Breast epithelium (tissue), 4 donors: Measurements from ENCODE around the gene RNF224. TPM values are rescaled to one million over a fixed set of nuclear protein-coding genes. Genes with fewer than 3 reads are reported as not detected.
A peak's percentile ranks its signal among the peaks of the same experiment; 100 is the strongest.

Source experiments
- DNase-seq, 2 donors: peaks; one replicate each; pipeline ENCODE4 v3.0.0-alpha.2; 2019; ENCODE audit warnings: low spot score in 2 of 2
- H3K27ac ChIP-seq, 2 donors: fragments of 200-600 bp; sonication (generic) in 1 of 2; one replicate each; pipeline ENCODE4 v1.5.1; 2016 to 2019; ENCODE audit warnings: mild to moderate bottlenecking in 1 of 2
- H3K27me3 ChIP-seq, 2 donors: fragments of 200-600 bp; sonication (generic) in 1 of 2; one replicate each; pipeline versions ENCODE4 v1.5.1 to v1.6.0; 2017 to 2019; ENCODE audit warnings: control low read depth in 1 of 2, mild to moderate bottlenecking in 1 of 2
- H3K36me3 ChIP-seq: fragments of 200-600 bp; one replicate; pipeline ENCODE4 v1.5.1; 2019
- H3K4me1 ChIP-seq, 2 donors: fragments of 200-600 bp; sonication (generic); one replicate each; pipeline ENCODE4 v1.5.1; 2016 to 2019; ENCODE audit warnings: control low read depth in 1 of 2
- H3K4me3 ChIP-seq, 3 donors: fragments of 200-600 bp; sonication (generic); 1 replicate in 2 of 3; 2 replicates in 1 of 3; pipeline ENCODE4 v1.5.1; 2016 to 2019; ENCODE audit warnings: mild to moderate bottlenecking in 3 of 3, moderate library complexity in 2 of 3
- H3K9me3 ChIP-seq, 2 donors: fragments of 200-600 bp; sonication (generic) in 1 of 2; one replicate each; pipeline ENCODE4 v1.5.1; 2016 to 2019; ENCODE audit warnings: control low read depth in 1 of 2
- CTCF ChIP-seq, 3 donors: fragments of 450-650 bp; IDR thresholded peaks; one replicate each; pipeline ENCODE4 v1.5.1; 2016 to 2017; ENCODE audit warnings: antibody characterized with exemption in 3 of 3, mild to moderate bottlenecking in 3 of 3, moderate library complexity in 3 of 3
- POLR2A ChIP-seq: fragments of 450-650 bp; IDR thresholded peaks from one replicate; pipeline ENCODE4 v1.6.1; 2016; ENCODE audit warnings: antibody characterized with exemption, mild to moderate bottlenecking, moderate library complexity
- POLR2AphosphoS5 ChIP-seq, 3 donors: sonication (generic); formaldehyde crosslinking; IDR thresholded peaks; one replicate each; pipeline ENCODE4 v1.6.1; 2017; ENCODE audit warnings: antibody characterized with exemption in 3 of 3
- intact Hi-C: fragments of 100-400 bp; cut with DNase I; formaldehyde crosslinking; loops from one replicate; pipeline ENCODE4 v1.15.1; 2023; ENCODE audit warnings: low total_unique reads
- total RNA-seq, 3 donors: library from RNA; depleted of rRNA; stranded (reverse); fragments of >200 nt; gene quantifications; one replicate each; pipeline ENCODE4 v1.1.0, GENCODE V29; 2016

Gene RNF224
- total RNA-seq, 3 donors from 2014 or later, result 0.29 TPM; not detected in 2

GRCh38 chr9:137185921-137186320, 41.4 kb upstream of the RNF224 start:
- Histone ChIP-seq H3K27ac (no peak overlapping the region), H3K27me3 (no peaks in the 10 kb centered on the region), H3K9me3 (no peaks in the 10 kb centered on the region), H3K4me1 (peaks cover 28 to 31% of the 10 kb centered on the region in 2 donors), H3K36me3 (peaks cover 4% of the 10 kb centered on the region), H3K4me3 (no peak overlapping the region)
- no peak for DNase-seq
- TF ChIP-seq CTCF (IDR thresholded peaks at IDR 0.05) (no peak), POLR2AphosphoS5 (IDR thresholded peaks at IDR 0.05) (no peak)
- intact Hi-C loops, result loop anchor here (2.0 kb wide), 1 partner anchor 69 kb away; no protein-coding TSS in a partner anchor

- H3K27me3 ChIP-seq, result no peaks in the 10 kb centered on the region
- no peaks in the 10 kb centered on the region for H3K9me3 ChIP-seq
- intact Hi-C loops, result loop anchor here (2.0 kb wide), 1 partner anchor 70 kb away; no protein-coding TSS in a partner anchor
- no peak for DNase-seq
- H3K27ac ChIP-seq, result no peak overlapping the region
- TF ChIP-seq POLR2AphosphoS5 (IDR thresholded peaks at IDR 0.05) (no peak), CTCF (IDR thresholded peaks at IDR 0.05) (no peak), POLR2A (no peak)
- peaks cover 28 to 31% of the 10 kb centered on the region in 2 donors for H3K4me1 ChIP-seq
- peak overlapping the region in 2 of 3 donors; percentile 99 to 100 for H3K4me3 ChIP-seq
- H3K36me3 ChIP-seq, result peaks cover 2% of the 10 kb centered on the region
Observed at GRCh38 chr9:137186385-137186784, 40.9 kb upstream of the RNF224 start.

DNA sequence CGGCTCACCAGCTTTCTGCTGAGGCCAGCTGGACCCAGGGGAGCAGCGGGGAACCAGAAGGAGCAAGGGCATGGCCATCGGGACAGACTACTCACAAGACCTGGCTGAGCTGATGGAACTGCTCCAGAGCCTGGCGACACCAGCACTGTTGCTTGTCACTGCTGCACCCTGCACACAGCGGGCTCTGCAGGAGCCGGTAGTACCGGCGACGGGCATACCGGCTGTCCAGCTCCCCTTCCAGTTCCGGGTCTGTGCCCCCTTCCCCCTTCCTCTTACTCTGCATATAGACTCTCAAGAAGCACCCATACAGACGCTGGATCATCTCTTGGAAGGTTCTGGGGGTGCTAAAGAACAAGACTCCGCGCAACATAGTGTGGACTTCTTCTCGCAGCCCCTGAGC, 39.9 kb upstream of the RNF224 start:
- H3K4me1 ChIP-seq, result peaks cover 28 to 31% of the 10 kb centered on the region in 2 donors
- H3K9me3 ChIP-seq, result no peaks in the 10 kb centered on the region
- H3K27me3 ChIP-seq, result no peaks in the 10 kb centered on the region
- intact Hi-C loops, result loop anchor here (2.0 kb wide), 1 partner anchor 71 kb away; no protein-coding TSS in a partner anchor
- H3K36me3 ChIP-seq, result no peaks in the 10 kb centered on the region
- no peak for TF ChIP-seq CTCF (IDR thresholded peaks at IDR 0.05)
- TF ChIP-seq POLR2A, result no peak
- TF ChIP-seq POLR2AphosphoS5 (IDR thresholded peaks at IDR 0.05), result no peak
- H3K4me3 ChIP-seq, result peak overlapping the region; percentile 96 to 100 (median 99)
- DNase-seq, result no peak
- H3K27ac ChIP-seq, result no peak overlapping the region

GRCh38 chr9:137188086-137188489, 39.2 kb upstream of the RNF224 start:
- Histone ChIP-seq H3K27ac (peak overlapping the region; percentile 92 to 99), H3K9me3 (no peaks in the 10 kb centered on the region), H3K4me1 (peaks cover 28 to 31% of the 10 kb centered on the region in 2 donors), H3K27me3 (no peaks in the 10 kb centered on the region), H3K4me3 (peak overlapping the region; percentile 96 to 100 (median 99)), H3K36me3 (no peaks in the 10 kb centered on the region)
- no peak for DNase-seq
- intact Hi-C loops, result no loop called here
- no peak for TF ChIP-seq POLR2A
- no peak for TF ChIP-seq CTCF (IDR thresholded peaks at IDR 0.05)
- no peak for TF ChIP-seq POLR2AphosphoS5 (IDR thresholded peaks at IDR 0.05)

- Histone ChIP-seq H3K36me3 (no peaks in the 10 kb centered on the region), H3K27me3 (no peaks in the 10 kb centered on the region), H3K4me1 (peaks cover 28 to 31% of the 10 kb centered on the region in 2 donors), H3K4me3 (peak within 1 kb of the TSS; percentile 96 to 100 (median 99)), H3K9me3 (no peaks in the 10 kb centered on the region), H3K27ac (peak within 1 kb of the TSS; percentile 92 to 99)
- peak; percentile 82 for TF ChIP-seq POLR2A
- peak in 2 of 3 donors; percentile 8 to 27 for TF ChIP-seq CTCF (IDR thresholded peaks at IDR 0.05)
- TF ChIP-seq POLR2AphosphoS5 (IDR thresholded peaks at IDR 0.05), result peak; percentile 96 to 98 (median 97)
- intact Hi-C loops, result no loop called here
- DNase-seq, result peak; percentile 90 to 92
Observed at GRCh38 chr9:137188490-137189296, 38.6 kb upstream of the RNF224 start, which contains the start of the genes ANAPC2 and SSNA1. TSS of gene ANAPC2 (minus strand) at chr9:137188560. CDS start at chr9:137188532, 28 bp downstream. TSS of gene SSNA1 (plus strand) at chr9:137188676. CDS start at chr9:137188727, 51 bp downstream.
